SK-N-SH (cell line): ENCODE data around the gene CSPG4. TPM values are rescaled to one million over a fixed set of nuclear protein-coding genes. Genes with fewer than 3 reads are reported as not detected.
"Not testable (repeated sequence)": the region's sequence is repeated elsewhere in the genome, so short reads cannot be mapped to it uniquely, and the experiment has no call there.

Experiments
- CTCF ChIA-PET: fragments of 300-600, 350-600 bp; formaldehyde crosslinking; extraction: SDS; loops from one replicate; lab custom pipeline; 2021; lab: Yijun Ruan, JAX
- POLR2A ChIA-PET: fragments of 350-600 bp; sonication (Branson Sonifier 250); formaldehyde crosslinking; extraction: SDS; loops from one replicate; lab custom pipeline; 2020; ENCODE audit warnings: antibody characterized with exemption, inconsistent platforms; lab: Yijun Ruan, JAX
- DNase-seq: peaks from one replicate; pipeline ENCODE4 v3.0.0; 2012
- H2AFZ ChIP-seq: fragments of 200-600 bp; sonication (generic); 2 replicates; pipeline ENCODE4 v1.8.1; 2016; ENCODE audit warnings: antibody characterized with exemption, mild to moderate bottlenecking, low read depth
- H3F3A ChIP-seq: fragments of 200-600 bp; sonication (generic); replicated peaks from 2 replicates; pipeline ENCODE3; 2016; ENCODE audit warnings: antibody characterized with exemption, mild to moderate bottlenecking; ENCODE audit not compliant: insufficient read depth
- H3K27ac ChIP-seq, 2 experiments: fragments of 200-500 bp in 1 of 2; fragments of 200-600 bp in 1 of 2; sonication (Bioruptor generic) in 1 of 2; sonication (generic), shearing (Covaris generic) in 1 of 2; 2 replicates each; pipeline versions ENCODE4 v1.5.1 to v1.6.1; 2014 to 2016; ENCODE audit warnings: low read depth in 2 of 2, inconsistent platforms in 1 of 2, low read length in 1 of 2, mild to moderate bottlenecking in 1 of 2, mixed read lengths in 1 of 2
- H3K27me3 ChIP-seq: fragments of 200-600 bp; sonication (generic), shearing (Covaris generic); 2 replicates; pipeline ENCODE4 v1.6.1; 2016; ENCODE audit warnings: mixed run types; ENCODE audit not compliant: insufficient read depth
- H3K36me3 ChIP-seq, 2 experiments: fragments of 200-500 bp in 1 of 2; fragments of 200-600 bp in 1 of 2; sonication (Bioruptor generic) in 1 of 2; sonication (generic) in 1 of 2; replicated peaks in 1 of 2; 2 replicates each; pipeline versions ENCODE3 to v1.5.1; 2014 to 2016; ENCODE audit warnings: low read length in 1 of 2, mild to moderate bottlenecking in 1 of 2; ENCODE audit not compliant: insufficient read depth in 2 of 2, control insufficient read depth in 1 of 2
- H3K4me1 ChIP-seq, 2 experiments: fragments of 200-500 bp in 1 of 2; fragments of 200-600 bp in 1 of 2; sonication (Bioruptor generic) in 1 of 2; sonication (generic), shearing (Covaris generic) in 1 of 2; 2 replicates each; pipeline versions ENCODE4 v1.5.1 to v1.6.1; 2014 to 2016; ENCODE audit warnings: low read depth in 1 of 2, low read length in 1 of 2, mixed run types in 1 of 2; ENCODE audit not compliant: insufficient read depth in 2 of 2, control insufficient read depth in 1 of 2
- H3K4me2 ChIP-seq: fragments of 200-600 bp; sonication (generic), shearing (Covaris generic); 2 replicates; pipeline ENCODE4 v1.6.1; 2017; ENCODE audit warnings: mixed run types
- H3K4me3 ChIP-seq, 2 experiments: fragments of 200-500 bp in 1 of 2; fragments of 200-600 bp in 1 of 2; sonication (Bioruptor generic) in 1 of 2; sonication (generic), shearing (Covaris generic) in 1 of 2; 2 replicates each; pipeline versions ENCODE4 v1.5.1 to v1.8.1; 2014 to 2016; ENCODE audit warnings: low read depth in 2 of 2, inconsistent platforms in 1 of 2, low read length in 1 of 2, mild to moderate bottlenecking in 1 of 2, mixed read lengths in 1 of 2, moderate library complexity in 1 of 2
- H3K79me2 ChIP-seq: fragments of 200-600 bp; sonication (generic); 2 replicates; pipeline ENCODE4 v1.8.1; 2017; ENCODE audit warnings: mild to moderate bottlenecking; ENCODE audit not compliant: insufficient read depth
- H3K9ac ChIP-seq: fragments of 200-600 bp; sonication (generic); 2 replicates; pipeline ENCODE4 v1.6.1; 2017; ENCODE audit warnings: mixed run types
- H3K9me2 ChIP-seq: fragments of 200-600 bp; sonication (generic); 2 replicates; pipeline ENCODE4 v1.6.1; 2017; ENCODE audit warnings: mixed run types
- H3K9me3 ChIP-seq: fragments of 200-600 bp; sonication (generic); 2 replicates; pipeline ENCODE4 v1.6.1; 2017; ENCODE audit warnings: mixed run types, mild to moderate bottlenecking, moderate library complexity
- H4K20me1 ChIP-seq: fragments of 200-600 bp; sonication (generic); 2 replicates; pipeline ENCODE4 v1.6.1; 2017; ENCODE audit warnings: mild to moderate bottlenecking, mixed run types; ENCODE audit not compliant: insufficient read depth
- CHD2 ChIP-seq: fragments of 150-350 bp; IDR thresholded peaks from 2 replicates; pipeline ENCODE4 v1.6.1; 2018; ENCODE audit warnings: low read length; ENCODE audit not compliant: partially characterized antibody
- CTCF ChIP-seq: fragments of 200-600 bp; sonication (generic); IDR thresholded peaks from 2 replicates; pipeline ENCODE4 v1.6.1; 2017; ENCODE audit warnings: antibody characterized with exemption, mild to moderate bottlenecking, moderate library complexity
- ELF1 ChIP-seq: IDR thresholded peaks from 2 replicates; pipeline ENCODE4 v1.4.0; 2012
- EZH2phosphoT487 ChIP-seq: fragments of 200-600 bp; sonication (generic); IDR thresholded peaks from 2 replicates; pipeline ENCODE4 v1.6.1; 2017; ENCODE audit warnings: low read depth, mixed run types, mild to moderate bottlenecking, antibody characterized with exemption, moderate library complexity, borderline replicate concordance
- FOSL2 ChIP-seq: IDR thresholded peaks from 2 replicates; pipeline ENCODE4 v1.4.0; 2012; ENCODE audit warnings: low read depth, mild to moderate bottlenecking, moderate library complexity, borderline replicate concordance
- FOXM1 ChIP-seq: IDR thresholded peaks from 2 replicates; pipeline ENCODE4 v1.4.0; 2012; ENCODE audit warnings: low read depth, mild to moderate bottlenecking
- GATA2 ChIP-seq: sonication (generic); formaldehyde crosslinking; IDR thresholded peaks from 2 replicates; pipeline ENCODE4 v1.5.0; 2020; ENCODE audit warnings: mild to moderate bottlenecking, missing genetic modification reagents
- IRF3 ChIP-seq: fragments of 150-350 bp; IDR thresholded peaks from 2 replicates; pipeline ENCODE4 v1.6.1; 2016; ENCODE audit warnings: mild to moderate bottlenecking, low read depth, low read length
- MEF2A ChIP-seq: IDR thresholded peaks from 2 replicates; pipeline ENCODE4 v1.4.0; 2012; ENCODE audit warnings: low read depth, borderline replicate concordance
- NFIC ChIP-seq: IDR thresholded peaks from 2 replicates; pipeline ENCODE4 v1.4.0; 2012; ENCODE audit warnings: borderline replicate concordance
- NRF1 ChIP-seq: IDR thresholded peaks from 2 replicates; pipeline ENCODE4 v1.6.1; 2012; ENCODE audit warnings: low read depth, mild to moderate bottlenecking, low read length
- RAD21 ChIP-seq: IDR thresholded peaks from 2 replicates; pipeline ENCODE4 v1.6.1; 2012; ENCODE audit warnings: mild to moderate bottlenecking, low read length
- RFX5 ChIP-seq: IDR thresholded peaks from 2 replicates; pipeline ENCODE4 v1.6.1; 2012; ENCODE audit warnings: mild to moderate bottlenecking, improper control_type of control experiment, low read length
- RXRA ChIP-seq: IDR thresholded peaks from 2 replicates; pipeline ENCODE4 v1.4.0; 2012; ENCODE audit warnings: low read depth, mild to moderate bottlenecking, borderline replicate concordance
- TEAD4 ChIP-seq: IDR thresholded peaks from 2 replicates; pipeline ENCODE4 v1.4.0; 2012; ENCODE audit warnings: mild to moderate bottlenecking, borderline replicate concordance; ENCODE audit not compliant: insufficient read depth
- USF2 ChIP-seq: fragments of 150-350 bp; IDR thresholded peaks from 2 replicates; pipeline ENCODE4 v1.6.1; 2017; ENCODE audit warnings: antibody characterized with exemption, low read length, low read depth, borderline replicate concordance
- WGBS: methylation state at CpG from one replicate; pipeline ENCODE4 v1.1.6; 2017; ENCODE audit warnings: low lambda C conversion rate; 5-methylcytosine and 5-hydroxymethylcytosine counted together
- polyA plus RNA-seq, 3 experiments: library from polyadenylated mRNA; depleted of rRNA; stranded (reverse); fragments of >200 nt; gene quantifications; 2 replicates each; pipeline ENCODE4 v1.2.3, GENCODE V29; 2012
- TF ChIP-seq, protein P1 (sequence below): IDR thresholded peaks from 2 replicates; pipeline ENCODE4 v1.4.0; 2012; ENCODE audit warnings: low read depth
- TF ChIP-seq, protein P2 (sequence below): IDR thresholded peaks from 2 replicates; pipeline ENCODE4 v1.4.0; 2012; ENCODE audit warnings: low read depth, borderline replicate concordance
- TF ChIP-seq, protein P3 (sequence below): IDR thresholded peaks from 2 replicates; pipeline ENCODE4; 2012

CSPG4 gene
- polyA plus RNA-seq, 1 of the 3 experiments (the other 2 are of a cell fraction): 0.35 TPM

DNA sequence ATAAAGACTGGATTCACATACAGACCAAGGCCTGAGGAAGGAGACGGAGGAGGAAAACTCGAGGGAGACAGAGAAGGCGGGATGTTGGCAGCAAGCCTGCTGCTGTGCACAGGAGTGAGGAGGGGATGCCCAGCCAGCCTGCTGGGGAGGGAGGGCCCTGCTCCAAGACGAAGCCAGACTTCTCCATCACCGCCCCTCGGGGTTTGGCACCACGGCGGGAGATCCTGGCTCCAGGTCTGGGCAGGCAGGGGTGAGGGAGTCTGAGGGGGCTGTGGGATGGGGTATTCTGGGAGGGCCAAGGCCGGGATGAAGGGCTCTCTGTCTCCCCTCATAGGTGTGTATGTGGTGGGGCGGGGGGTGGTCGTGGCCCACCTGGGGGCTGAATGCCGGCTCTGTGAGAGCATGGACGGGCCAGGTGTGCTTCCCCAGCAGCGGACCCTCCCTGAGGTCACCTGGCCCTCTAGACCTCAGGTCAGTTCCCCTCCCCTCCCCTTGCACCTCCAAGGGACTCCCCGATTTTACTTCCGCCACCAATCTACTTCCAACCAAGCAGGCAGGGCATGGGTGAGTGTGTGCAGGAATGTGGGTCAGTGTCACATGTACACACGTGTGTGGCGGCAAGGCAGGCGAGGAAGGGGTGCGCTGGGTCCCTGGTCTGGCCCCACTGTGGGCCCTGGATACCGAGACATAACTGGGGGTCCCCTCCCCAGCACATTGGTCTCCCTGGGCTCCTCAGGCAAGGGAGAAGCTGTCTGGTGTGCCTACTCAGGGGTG, 14.5 kb downstream of the CSPG4 start:
- H3K79me2 ChIP-seq, H3K9me3 ChIP-seq, H3K27me3 ChIP-seq, H4K20me1 ChIP-seq, H3K4me3 ChIP-seq, H2AFZ ChIP-seq, H3K36me3 ChIP-seq, CTCF ChIA-PET, H3K27ac ChIP-seq, DNase-seq, H3K9ac ChIP-seq, H3K4me2 ChIP-seq, H3K9me2 ChIP-seq, POLR2A ChIA-PET: not testable (repeated sequence)
- WGBS: 84% methylated on average over 11 of the region's 21 CpGs
- Histone ChIP-seq H3K4me1 (peaks cover 50 to 82% of the 10 kb centered on the region in 2 experiments), H3F3A (peaks cover 27% of the 10 kb centered on the region)

DNA sequence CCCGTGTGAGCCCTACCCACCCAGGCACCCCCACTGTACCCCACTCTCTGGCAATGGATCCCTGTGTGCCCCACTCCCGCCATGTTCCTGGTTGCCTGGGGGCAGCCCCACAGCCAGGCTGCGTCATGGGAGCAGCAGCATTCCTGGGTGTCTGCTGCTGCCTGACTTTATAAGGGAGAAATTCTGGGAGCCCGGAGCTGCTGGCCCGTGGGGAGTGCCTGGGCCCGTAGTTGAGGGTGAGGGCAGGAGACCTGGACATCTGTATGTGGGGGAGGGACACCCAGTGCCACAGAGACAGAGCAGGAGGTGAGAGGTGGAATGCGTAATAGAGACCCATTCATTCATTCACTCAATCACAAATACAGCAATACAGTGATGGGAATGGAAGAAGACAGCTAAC, 15.1 kb downstream of the CSPG4 start:
- H3K79me2 ChIP-seq: no peaks in the 10 kb centered on the region
- H3K9ac ChIP-seq: no peak overlapping the region
- H3K9me2 ChIP-seq: no peaks in the 10 kb centered on the region
- no peak overlapping the region; a peak in 1 of 4 replicates for H3K27ac ChIP-seq
- no peak for DNase-seq
- H2AFZ ChIP-seq: no peak overlapping the region
- H3K36me3 ChIP-seq: no peaks in the 10 kb centered on the region
- POLR2A ChIA-PET: no interaction called here
- no peak overlapping the region for H3K4me3 ChIP-seq
- H3K4me2 ChIP-seq: no peak overlapping the region; the same call in 1 of the 2 replicates
- H4K20me1 ChIP-seq: no peaks in the 10 kb centered on the region
- no peaks in the 10 kb centered on the region for H3K9me3 ChIP-seq
- peaks cover 27% of the 10 kb centered on the region for H3F3A ChIP-seq
- CTCF ChIA-PET: no interaction called here
- TF ChIP-seq ELF1 (no peak), NFIC (no peak), RFX5 (no peak), CTCF (no peak), FOSL2 (no peak), MEF2A (no peak), GATA2 (no peak), EZH2phosphoT487 (no peak), TEAD4 (no peak), FOXM1 (no peak), IRF3 (no peak), CHD2 (no peak), USF2 (no peak), RXRA (no peak), RAD21 (no peak), NRF1 (no peak)
- TF ChIP-seq, protein P1, sequence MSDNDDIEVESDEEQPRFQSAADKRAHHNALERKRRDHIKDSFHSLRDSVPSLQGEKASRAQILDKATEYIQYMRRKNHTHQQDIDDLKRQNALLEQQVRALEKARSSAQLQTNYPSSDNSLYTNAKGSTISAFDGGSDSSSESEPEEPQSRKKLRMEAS: no peak
- TF ChIP-seq, protein P2, sequence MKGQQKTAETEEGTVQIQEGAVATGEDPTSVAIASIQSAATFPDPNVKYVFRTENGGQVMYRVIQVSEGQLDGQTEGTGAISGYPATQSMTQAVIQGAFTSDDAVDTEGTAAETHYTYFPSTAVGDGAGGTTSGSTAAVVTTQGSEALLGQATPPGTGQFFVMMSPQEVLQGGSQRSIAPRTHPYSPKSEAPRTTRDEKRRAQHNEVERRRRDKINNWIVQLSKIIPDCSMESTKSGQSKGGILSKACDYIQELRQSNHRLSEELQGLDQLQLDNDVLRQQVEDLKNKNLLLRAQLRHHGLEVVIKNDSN: no peak
- TF ChIP-seq, protein P3, sequence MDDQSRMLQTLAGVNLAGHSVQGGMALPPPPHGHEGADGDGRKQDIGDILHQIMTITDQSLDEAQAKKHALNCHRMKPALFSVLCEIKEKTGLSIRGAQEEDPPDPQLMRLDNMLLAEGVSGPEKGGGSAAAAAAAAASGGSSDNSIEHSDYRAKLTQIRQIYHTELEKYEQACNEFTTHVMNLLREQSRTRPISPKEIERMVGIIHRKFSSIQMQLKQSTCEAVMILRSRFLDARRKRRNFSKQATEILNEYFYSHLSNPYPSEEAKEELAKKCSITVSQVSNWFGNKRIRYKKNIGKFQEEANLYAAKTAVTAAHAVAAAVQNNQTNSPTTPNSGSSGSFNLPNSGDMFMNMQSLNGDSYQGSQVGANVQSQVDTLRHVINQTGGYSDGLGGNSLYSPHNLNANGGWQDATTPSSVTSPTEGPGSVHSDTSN: no peak
- 83% methylated on average over 7 of the region's 7 CpGs for WGBS
- no peaks in the 10 kb centered on the region for H3K27me3 ChIP-seq
- H3K4me1 ChIP-seq: peaks cover 51 to 82% of the 10 kb centered on the region in 2 experiments
